Measurements from ENCODE around the gene MRPL11.
A peak's percentile ranks its signal among the peaks of the same experiment; 100 is the strongest.

MRPL11 gene
- total RNA-seq: 29.9 to 62.6 reads per million in 2 experiments

DNA sequence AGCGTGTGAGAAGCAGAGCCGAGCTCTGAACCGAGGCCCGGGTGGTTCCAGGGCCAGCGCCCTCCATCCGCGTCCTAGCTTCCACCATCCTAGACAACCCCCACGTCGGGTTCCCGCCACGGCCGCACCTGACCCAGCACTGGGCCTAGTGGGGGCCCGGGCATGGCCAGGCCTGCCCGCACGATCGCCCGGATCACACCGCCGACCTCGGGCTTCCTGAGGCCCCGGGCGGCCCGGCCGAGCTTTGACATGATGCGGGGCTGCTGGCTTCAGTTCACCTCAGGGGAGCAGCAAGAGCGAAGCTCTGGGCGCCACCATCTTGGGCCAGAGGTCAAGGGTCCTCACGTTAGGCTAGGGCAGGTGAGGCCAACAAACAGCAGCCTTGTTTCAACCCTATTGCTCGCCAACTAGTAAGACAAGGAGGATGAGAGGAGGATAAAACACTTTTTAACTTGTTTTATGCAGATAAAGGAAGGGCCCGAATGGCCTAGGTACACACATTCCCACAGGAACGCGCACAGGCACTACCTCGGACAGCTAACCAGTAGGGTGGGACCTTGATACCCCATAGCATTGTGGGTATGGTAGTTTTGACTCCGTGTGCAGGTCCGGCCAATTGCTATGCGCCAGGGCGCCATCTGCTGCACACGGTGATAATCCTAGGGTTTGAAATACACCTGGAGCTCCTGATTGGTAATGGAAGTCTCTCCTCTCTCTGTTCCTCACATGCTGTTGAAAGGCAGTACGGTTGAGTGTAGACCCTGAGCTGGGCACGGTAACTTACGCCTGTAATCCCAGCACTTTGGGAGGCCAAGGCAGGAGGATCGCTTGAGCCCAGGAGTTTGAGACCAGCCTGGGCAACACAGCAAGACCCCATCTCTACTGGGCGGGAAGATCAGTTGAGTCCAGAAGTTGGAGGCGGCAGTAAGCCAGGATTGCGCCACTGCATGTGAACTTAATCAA lies at the start of gene MRPL11:
MRPL11 (minus strand) TSS at position 345 of the 963 bp plus-strand sequence; CDS start at position 251, 94 bp downstream.
- peak; percentile 83 for DNase-seq (ENCODE audit: low read depth)

GRCh38 chr11:66484806-66485380 lies 46.2 kb upstream of the MRPL11 start:
- no peak for DNase-seq (ENCODE audit: low read depth)

DNA sequence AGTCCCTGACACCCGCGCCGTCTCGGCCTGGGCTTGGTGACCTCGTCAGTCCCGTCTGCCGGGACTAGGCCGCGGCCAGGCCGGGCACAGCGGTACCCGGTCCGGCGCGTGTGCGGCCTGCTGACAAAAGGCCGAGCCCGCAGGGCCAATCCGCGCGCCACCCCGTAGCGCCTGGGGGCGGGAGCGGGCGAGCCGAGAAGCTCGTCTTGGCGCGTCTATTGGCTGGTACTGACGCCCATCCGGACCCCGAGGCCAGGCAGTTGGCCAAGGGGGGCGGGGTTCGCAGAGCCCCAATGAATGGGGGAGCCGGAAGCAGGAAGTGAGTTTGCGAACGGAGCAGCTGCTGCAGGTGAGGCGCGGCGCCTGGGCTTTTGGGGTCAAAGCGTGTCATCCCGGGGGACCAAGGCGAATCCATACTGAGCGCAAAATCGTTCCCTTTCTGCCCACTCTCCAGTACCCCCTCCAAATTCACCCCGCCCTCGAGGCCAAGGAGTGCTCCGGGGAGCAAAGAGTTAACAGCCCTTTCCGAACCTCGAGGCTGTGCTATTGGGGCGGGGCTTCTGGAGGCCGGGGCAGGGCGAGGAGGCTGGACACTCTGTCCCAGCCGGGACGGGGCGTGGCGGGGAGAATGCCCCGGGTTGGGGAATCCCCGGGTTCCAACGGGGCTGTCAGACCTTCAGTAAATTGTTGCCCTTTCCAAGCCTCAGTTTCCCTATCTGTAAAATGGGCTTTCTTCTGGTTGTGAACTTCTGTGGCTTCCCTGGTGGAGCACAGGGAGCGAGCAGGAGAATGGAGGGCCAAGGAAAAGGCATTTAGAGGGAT lies 41.7 kb upstream of the MRPL11 start, which contains the start of gene DPP3:
DPP3 (plus strand) TSS at position 318 of the 822 bp plus-strand sequence. CDS start 1,767 bp downstream, outside the sequence.
- peak; percentile 93 for DNase-seq (ENCODE audit: low read depth)

DNA sequence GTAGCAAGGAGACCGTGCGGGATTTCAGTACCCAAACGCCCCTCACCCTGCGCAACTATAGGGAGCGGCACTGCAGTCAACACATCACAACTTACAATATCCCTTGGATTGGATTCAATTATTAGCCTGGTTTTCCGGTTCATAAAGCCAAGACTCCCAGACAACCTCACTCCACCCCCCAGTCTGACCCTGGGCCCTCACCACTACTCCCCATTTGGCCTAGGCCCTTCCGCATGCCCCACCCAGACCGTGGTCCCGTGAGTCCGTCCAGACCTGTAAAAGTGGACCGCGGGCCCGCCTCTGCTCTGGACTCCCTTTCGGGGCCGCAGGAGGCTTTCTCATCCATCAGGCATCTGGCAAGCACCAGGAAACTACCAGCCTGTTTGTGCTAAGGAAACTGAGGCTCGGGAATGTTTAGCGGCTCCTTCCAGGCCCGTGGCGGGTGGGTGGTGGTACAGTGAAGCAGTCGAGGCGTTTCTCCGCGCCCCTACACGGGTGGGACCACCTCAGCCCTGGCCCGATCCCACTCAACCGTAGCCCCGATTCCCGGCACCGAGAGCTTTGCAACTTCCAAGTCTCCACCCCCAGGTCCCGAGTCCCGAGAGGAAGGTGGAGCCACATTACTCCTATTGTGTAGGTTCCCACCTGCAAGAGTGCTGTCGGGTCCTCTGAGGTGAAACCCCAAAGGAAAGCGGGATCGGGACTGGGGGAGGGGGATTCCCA lies 40.9 kb upstream of the MRPL11 start:
- DNase-seq (ENCODE audit: low read depth): no peak

DNA sequence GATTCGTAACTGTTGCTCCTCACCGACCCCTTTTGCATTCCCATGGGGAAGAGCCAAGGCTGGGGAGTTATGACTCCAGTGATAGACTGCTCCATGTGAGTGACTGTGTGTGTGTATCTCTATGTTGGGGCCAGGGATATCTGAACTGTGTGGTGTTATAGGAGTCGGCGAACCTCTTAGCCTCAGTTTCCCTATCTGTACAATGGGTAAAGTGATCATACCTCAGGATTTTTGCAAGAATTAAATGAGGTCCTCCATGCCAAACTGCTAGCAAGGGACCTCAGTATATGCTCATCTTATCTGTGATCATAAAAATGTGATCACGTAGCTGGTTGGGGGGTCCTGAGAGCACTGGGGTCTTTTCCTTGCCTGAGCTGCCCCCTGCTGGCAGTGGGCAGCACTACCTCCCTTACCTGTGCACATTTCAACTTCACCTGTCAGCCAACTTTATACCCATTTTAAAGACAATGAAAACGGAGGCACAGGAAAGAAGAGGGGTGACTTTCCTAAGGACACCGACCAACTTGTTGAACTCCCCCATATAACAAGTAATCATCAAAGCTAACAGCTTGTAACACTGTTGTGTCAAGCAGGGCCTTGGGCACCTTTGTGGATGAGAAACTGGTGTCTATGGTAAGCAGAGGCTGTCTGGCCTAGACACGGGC lies 40.2 kb upstream of the MRPL11 start:
- DNase-seq (ENCODE audit: low read depth): no peak

- DNase-seq (ENCODE audit: low read depth): no peak
These were observed 38.9 kb upstream of the MRPL11 start for GRCh38 chr11:66477263-66478201.

GRCh38 chr11:66476841-66477251 lies 38.2 kb upstream of the MRPL11 start:
- no peak for DNase-seq (ENCODE audit: low read depth)

DNA sequence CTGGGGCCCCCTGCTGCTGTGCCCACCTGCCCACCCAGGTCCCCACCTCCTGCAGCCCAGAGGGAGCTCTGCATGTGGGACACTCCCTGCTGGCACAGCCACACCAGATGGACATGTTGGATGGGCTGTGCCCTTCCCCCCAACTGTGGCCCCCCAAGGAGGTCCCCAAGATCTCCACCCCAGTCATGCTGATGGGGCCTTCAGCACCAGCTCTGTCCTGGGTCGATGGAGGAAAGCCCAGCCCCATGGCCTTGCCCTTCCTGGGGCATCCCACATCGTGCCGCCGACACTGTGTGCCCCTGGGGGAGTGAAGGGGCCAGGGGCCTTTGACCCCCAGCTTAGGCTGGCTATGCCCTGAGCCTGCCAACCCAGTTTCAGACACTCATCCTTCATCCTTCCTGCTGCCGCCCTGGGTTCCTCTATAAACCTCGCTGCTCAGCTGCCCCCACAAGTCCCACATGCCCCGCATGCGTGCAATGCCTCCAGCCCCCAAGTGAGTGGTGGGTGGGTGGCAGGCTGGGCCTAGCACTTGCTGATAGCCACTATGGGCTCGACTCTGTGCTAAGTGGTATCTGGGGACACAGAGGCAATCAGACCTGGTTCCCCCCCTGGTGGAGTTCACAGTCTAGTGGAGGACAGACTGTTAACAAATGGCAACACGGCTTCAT lies 37.7 kb upstream of the MRPL11 start:
- DNase-seq (ENCODE audit: low read depth): no peak

DNA sequence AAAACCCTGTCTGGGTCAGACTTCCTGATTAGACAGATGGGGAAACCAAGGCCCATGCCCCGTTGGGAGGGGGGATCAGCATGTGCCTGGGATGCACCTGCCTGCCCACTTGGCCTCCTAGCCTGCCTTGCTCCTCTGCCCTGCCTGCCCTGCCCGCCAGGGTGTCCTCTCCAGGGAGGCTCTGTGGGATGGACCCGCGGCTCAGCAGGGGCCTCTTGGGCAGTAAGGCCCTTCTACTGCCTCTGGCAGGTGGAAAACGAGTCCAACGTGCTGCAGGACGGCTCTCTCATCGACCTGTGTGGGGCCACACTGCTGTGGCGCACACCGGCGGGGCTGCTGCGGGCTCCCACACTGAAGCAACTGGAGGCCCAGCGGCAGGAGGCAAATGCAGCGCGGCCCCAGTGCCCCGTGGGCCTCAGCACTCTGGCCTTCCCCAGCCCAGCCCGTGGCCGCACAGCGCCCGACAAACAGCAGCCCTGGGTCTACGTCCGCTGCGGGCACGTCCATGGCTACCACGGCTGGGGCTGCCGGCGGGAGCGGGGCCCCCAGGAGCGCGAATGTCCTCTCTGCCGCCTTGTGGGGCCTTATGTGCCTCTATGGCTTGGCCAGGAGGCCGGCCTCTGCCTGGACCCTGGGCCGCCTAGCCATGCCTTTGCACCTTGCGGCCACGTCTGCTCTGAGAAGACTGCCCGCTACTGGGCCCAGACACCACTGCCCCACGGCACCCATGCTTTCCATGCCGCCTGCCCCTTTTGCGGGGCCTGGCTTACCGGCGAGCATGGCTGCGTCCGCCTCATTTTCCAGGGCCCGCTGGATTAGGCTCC lies 36.9 kb upstream of the MRPL11 start:
- no peak for DNase-seq (ENCODE audit: low read depth)

DNA sequence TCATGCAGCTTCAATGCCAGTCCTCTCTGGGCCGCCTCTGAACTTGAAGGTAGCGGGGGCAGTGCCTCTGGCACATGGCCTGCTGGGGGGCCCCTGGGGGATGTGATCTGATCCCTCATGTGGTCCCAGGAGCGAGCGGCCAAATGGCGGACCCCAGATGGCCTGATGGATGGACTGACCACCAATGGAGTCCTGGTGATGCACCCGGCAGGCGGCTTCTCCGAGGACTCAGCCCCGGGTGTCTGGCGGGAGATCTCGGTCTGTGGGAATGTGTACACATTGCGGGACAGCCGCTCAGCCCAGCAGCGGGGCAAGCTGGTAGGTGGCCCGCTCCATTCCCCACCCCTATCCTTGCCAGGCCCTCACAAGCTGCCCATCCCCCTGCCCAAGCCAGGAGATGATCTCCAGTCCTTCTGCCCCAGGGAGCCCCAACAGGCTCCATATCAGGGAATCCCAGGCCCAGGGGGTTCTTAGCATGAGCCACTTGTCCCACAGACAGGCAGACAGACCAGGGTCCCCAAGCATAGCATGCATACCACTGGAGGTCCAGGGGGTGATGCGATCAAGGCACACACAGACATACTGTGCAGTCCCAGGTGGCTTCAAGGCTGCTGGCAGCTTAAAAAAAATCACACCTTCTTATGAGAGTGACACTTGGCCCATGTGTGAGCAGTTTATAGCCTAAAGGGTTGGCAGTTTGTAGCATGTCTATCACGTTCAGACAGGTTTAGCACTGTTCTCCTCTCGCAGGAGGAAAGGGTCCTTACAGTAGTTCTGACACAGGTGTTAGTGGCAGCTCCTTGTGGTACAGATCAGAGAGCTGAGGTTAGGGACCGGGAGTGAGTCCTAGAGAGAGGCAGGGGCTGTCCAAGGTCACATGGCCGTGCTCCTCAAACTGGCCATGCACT lies 35.2 kb upstream of the MRPL11 start:
- DNase-seq (ENCODE audit: low read depth): no peak

GRCh38 chr11:66473167-66473566 lies 34.5 kb upstream of the MRPL11 start:
- no peak for DNase-seq (ENCODE audit: low read depth)

- DNase-seq (ENCODE audit: low read depth): no peak
These were observed 33.4 kb upstream of the MRPL11 start for GRCh38 chr11:66472054-66472453.

DNA sequence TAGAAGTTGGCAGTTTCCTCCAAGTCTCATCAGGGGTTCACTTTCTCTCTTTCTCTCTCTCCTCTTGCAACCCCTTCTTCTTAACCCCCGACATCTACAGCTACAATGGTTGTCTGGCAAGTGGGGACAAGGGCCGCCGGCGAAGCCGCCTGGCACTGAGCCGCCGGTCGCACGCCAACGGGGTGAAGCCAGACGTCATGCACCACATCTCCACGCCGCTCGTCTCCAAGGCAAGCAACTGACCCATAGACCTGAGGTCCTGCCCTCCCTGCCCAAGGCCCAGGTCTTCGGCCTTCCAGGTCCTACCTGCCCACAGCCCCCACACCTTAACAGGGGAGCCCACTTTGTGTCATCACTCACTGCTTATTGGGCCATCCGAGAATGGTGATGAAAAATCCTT lies 32.5 kb upstream of the MRPL11 start:
- DNase-seq (ENCODE audit: low read depth): no peak

DNA sequence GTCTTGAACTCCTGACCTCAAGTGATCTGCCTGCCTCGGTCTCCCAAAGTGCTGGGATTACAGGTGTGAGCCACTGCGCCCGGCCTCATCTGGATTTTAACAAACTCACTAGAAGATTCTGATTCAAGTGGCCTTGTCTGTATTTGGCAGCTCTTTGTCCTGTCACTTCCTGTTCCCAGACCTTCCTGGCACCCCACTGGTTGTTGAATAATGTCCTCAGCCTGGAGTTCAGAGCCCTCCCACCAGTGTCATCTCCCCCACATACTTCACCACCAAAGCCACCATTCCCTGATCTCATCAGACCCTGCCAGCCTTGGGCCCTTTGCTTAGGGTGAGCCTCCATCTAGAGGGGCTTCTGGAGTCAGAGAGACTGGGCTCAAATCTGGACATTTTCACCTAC lies 31.4 kb upstream of the MRPL11 start:
- no peak for DNase-seq (ENCODE audit: low read depth)

DNA sequence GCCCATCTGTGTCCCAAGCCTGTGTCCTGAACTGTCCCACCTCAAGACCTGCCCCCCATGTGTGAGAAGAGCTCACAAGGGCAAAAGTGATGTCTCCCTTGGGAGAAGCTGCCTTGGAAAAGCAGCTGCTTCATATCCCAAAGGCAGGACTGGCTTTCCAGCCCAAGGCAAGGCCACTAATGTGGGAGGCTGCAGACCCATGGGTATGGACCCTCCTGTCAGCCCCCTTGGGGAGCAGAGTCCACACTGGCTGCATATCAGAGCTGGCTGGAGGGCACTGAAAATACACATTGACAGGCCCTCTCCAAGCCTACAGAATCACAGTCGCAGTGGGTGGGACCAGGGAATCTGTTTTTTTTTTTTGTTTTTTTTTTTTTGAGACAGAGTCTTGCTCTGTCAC lies 30.8 kb upstream of the MRPL11 start:
- no peak for DNase-seq (ENCODE audit: low read depth)

DNA sequence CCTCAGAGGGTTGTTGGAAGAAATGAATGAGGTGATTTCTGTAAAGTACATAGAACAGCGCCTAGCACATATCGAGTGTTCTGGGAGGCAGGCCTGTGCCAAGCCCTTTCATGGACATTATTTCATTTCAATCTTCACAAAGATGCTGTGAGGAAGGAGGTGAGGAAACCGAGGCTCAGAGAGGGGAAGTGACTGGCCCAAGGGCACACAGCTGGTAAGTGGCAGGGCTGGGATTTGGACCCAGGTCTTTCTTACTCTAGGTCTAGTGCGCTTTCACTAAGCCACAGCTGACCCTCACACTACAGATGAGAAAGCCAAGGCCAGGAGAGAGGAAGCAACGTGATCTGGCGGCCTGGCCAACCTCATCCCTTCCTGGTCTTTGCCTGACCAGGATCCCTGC lies 30.0 kb upstream of the MRPL11 start:
- no peak for DNase-seq (ENCODE audit: low read depth)

GRCh38 chr11:66467756-66468155 lies 29.1 kb upstream of the MRPL11 start:
- DNase-seq (ENCODE audit: low read depth): no peak
